ENCODE results near the gene ANK2.
"Not testable (repeated sequence)": the region's sequence is repeated elsewhere in the genome, so short reads cannot be mapped to it uniquely, and the experiment has no call there.

ANK2 gene

DNA sequence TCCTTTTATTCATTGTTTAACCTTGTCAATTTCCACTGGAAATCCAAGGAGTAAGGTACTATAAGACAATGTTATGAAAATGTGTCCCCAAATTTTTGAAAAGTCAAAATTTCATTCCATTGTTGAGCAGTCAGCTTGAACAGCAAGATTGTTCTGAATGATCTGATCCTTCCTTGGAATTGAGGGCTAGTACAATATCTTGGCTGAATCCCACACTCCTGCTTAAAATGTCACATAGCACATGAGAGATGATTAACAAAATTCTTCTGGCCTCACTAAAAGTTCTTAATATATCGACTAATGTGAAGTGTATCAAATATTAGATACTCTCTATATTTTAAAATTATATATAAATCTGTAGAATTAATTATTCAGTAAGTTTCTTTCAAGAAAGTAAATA, 104.8 kb downstream of the ANK2 start:
- DNase-seq = no peak

DNA sequence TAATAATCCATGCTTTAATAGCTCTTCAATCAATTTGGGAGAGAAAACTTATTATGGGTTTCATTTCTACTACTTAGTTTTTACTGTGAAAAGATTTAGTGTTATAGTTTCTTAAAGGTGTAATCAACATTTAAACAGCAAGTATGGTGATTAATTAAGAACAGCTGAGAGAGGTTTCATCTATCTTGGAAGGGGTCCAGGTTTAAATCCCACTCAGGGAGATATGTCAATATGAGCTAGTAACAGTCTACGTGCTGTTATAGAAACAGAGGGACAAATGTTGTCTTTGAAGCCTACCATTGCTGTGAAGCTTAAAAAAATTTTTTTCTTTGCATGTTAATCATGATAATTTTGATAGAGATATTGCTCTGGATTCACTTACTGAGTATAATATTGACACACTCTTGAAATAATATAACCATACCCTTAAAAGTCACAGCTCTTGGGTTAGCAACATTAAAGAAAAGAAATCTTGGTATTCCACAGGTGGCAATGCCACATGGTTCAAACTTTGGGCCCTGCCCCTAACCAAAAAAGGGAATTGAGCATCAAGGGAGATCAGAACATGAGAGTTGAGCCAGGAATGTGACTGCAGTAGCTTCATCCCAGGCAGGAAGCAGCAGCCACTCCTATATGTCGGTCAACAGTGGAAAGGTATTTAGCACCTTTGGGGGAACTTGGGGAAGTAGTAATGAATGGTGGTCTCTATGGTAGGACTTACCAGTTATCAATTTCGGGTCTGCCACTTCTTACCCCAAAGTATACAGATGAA, 107.8 kb downstream of the ANK2 start:
- DNase-seq = no peak

GRCh38 chr4:113159942-113160545, 110.6 kb downstream of the ANK2 start:
- no peak for DNase-seq

DNA sequence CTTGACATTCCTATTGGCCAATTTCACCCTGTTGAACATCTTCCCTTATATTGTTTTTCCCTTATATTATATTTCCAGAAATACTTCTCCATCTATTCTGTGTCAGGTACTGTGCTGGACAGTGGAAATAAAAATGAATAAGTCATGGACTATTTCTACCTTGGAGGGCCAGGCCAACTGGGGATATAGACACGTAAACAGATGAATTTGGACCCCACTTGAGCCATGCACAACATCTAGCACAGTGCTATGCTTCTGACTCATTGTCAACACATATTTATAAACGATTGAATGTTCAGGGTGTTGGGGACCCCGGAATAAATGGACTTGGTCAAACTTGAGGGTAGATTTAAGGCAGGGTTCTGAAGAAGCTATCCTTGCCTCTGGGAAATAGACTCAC, 111.1 kb downstream of the ANK2 start:
- no peak for DNase-seq

DNA sequence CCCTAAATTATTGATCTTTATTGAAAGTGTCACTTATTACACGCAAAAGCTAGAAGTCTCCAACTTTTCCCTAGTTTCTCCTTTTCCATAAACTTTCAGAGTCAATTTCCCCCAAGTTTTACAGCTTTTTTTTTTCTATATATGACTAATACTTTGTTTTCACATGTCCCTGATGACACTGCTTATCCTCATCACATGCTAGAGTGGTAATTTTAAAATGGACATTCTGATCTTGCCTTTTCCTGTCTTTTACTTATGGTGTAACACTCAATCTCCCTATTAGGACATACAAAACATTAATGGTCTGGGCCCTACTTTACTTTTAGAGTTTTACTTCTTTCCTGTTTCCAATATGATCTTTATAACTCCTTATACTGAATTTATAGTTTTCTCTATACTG, 112.6 kb downstream of the ANK2 start:
- no peak for DNase-seq

DNA sequence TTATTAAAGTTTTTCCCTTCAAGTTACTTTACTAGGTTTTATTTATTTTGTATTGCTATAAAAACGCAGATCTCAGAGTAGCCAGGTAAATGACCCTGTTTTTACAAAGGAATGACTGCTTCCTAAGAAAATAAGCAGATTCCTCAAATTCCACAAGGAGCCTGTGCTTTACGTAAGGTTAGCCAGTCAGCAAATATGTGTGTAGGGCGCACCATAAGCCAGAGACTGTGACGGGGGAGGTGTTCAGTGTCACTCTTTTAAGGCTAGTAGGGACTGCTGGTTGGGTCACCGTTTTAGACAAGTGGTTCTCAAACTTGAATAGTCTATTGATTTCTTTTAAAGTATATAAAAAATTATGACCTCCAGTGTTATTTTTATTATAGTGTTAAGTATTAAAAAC, 119.9 kb downstream of the ANK2 start:
- no peak for DNase-seq

GRCh38 chr4:113170115-113170804, 120.8 kb downstream of the ANK2 start:
- DNase-seq = no peak

DNA sequence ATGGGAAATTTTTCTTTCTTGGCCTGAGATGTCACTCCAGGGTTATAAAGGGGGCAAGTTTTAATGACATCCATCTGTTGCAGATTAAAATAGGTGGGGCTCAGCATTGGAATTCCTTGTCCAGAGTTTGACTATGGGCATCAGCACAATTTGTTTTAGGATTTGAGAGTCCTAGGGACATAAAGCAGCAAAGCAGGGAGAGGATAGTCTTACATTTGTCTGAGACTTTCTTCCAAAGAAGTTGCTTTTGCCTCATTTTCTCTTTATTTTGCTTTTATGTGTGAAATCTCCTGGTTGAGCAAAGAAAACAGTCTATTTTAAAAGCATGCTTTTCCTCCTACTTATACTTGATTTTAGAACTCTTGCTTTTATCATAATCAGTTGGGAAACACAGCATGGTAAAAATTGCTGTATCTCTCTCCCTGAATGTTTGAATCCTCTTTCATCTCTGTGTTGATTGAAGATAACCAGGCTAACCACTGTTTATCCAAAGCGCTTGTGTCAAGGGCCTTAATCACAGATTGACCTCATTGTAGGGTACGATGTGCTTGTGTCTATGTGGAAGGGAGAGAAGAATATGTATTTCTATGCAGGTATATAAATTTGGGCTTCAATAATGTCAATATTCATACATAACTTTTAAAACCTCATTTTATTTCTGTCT, 121.5 kb downstream of the ANK2 start:
- no peak for DNase-seq

DNA sequence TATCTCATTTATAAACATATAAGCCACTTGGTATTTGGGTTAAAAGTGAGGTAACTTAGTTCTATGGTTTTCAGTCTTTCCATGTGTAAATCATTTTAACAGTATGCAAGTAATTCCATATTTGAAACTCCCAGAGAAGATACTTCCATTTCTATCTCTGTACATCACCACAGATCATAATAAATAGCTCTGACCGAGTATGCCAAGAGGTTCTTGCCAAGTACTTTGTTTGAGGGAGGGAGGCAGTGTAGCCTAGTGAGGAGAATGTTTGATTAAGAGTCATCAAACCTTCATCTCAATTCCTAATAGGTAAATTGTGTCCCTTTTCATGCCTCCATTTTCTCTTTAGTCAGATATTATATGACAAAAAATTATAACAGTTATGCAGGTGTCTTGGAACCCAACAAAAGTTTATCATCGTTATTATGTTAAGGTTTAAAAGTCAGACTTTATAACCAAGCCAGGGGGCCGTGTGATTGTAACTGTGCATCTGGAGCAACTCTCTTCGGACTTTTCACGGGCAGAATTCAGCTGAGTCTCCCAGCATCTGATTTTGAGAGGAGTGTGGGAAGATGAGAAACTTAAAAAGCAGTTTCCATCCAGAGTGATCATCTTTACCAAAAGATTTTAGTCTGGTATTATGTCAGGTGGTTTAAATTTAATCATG, 123.8 kb downstream of the ANK2 start:
- DNase-seq = no peak

DNA sequence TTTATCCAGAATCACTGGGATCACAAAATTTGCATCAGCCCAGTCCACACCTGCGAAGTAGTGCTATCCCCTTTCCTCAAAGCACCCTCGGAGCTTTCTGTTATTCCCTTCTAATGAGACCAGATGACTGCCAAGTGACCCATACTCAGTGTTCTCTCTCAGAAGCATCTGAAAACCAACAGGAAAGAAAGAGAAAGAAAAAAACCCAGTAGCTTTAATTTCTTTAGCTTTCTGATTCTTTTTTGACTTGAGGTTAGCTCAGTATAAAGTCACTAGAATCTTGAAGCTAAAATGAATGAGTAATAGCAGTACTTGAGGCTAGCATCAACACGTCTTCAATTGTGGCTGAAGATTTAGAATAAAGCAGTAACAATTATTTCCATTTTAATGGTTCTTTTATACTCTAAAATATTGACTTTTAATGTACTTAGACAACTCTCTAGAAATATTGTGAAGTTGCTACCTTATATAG, 124.4 kb downstream of the ANK2 start:
- no peak for DNase-seq

DNA sequence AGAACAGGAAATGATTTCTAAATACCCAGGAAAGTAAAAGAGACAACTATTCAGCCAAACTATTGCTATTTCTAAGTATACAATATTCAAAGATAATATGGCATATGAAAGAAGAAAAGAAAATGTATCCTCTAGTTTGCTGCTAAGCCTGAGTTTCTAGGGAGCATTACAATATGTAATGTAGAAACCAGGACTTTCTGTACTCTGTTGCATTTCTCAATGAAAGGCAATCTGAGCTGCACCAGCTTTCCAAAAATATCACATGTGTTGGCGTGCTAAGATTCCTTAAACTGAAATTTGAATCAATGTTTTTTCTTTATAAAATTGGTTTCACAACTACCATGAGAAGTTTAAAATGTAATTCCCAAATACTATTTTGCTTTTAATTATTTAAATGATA, 129.6 kb downstream of the ANK2 start:
- DNase-seq = no peak

GRCh38 chr4:113179996-113180395, 130.5 kb downstream of the ANK2 start:
- DNase-seq = no peak

DNA sequence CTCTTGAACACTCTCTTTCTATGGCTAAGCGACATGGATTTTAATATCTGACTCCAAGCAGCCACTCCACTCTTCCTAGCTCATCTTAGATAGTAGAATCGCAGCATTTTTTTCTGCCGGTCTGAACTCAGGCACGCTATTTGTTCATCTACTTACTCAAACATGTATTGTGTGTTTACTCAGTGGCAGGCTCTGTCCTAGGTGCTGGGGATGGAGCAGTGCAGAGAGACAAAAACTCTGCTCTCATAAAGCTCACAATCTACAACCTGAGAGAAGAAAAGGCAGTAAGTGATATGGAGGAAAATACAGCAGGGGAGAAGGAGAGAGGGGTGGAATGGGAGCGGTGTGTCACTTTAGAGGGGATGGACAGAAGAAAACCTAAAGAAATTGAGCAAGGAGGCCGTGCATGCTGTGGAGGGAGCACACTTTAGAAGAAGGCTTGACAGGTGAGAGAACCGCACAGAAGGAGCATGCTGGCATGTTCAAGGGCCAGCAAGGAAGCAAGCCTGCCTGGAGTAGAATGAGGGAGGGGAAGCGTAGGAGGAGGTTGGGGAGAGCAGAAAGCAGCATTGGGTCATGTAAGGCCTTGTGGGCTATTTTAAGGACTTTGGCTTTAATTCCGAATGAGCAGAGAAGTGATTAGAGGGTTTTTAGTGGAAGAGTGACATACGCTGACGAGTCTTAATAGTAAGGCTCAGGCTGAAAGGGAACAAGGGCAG, 132.0 kb downstream of the ANK2 start:
- no peak for DNase-seq

DNA sequence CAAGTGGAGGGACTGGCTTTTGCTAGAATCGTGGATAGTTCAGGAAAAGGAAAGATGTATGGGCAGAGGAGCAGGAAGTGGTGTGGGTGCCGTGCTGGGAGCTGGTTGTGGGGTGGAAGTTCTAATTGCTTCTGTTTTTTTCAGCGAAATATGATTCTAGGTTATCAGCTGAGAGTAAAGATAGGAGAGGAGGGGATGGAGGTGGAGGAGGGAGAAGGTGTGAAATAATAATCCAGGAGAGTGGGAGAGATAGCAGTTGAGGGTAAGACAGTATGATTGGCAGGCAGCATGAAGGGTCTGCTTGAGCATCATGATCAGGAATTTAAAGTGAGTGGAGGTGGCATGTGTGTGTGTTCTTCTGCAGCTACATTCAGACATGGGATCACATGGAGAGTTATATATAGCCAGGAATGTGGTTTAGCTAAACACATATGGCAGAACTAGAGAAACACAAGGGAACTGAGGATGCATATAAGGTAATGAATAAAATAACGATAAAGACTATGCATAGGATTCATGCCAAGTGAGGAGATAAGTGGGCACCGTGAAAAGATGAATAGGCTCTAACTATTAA, 133.7 kb downstream of the ANK2 start:
- DNase-seq = no peak

DNA sequence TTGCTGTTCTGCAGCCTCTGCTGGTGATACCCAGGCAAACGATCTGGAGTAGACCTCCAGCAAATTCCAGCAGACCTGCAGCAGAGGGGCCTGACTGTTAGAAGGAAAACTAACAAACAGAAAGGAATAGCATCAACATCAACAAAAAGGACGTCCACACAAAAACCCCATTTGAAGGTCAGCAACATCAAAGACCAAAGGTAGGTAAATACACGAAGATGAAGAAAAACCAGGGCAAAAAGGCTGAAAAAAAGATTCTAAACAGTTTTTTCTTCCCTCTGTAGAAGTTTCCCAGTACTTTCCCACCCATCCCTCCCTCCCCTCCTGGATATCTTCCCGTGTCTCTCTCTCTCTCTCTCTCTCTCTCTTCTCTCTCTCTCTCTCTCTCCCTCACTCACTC, 136.8 kb downstream of the ANK2 start:
- not testable (repeated sequence) for DNase-seq

- DNase-seq = no peak
Measured at GRCh38 chr4:113186913-113187312, 137.5 kb downstream of the ANK2 start.

DNA sequence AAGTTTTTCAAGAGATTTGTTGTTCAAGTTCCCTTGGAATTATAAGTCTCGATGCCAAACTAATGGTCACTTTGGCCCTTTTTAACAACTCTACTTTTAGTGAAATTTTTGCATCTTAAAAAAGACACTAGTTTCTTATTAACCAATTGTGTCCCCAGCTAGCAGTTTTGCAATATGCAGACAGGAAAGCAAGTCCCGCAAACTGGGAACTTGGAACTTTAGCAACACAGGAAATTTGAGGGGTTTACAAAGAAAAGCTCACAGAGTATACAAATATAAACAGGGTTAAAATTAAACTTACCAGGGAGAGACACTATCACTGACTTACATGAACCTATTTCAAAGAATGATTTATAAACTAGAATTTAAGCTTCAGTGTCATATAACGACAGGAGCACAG, 137.9 kb downstream of the ANK2 start:
- DNase-seq = no peak

GRCh38 chr4:113189546-113189945, 140.1 kb downstream of the ANK2 start:
- DNase-seq = no peak

- DNase-seq = no peak
Measured at GRCh38 chr4:113209153-113209552, 159.7 kb downstream of the ANK2 start.

DNA sequence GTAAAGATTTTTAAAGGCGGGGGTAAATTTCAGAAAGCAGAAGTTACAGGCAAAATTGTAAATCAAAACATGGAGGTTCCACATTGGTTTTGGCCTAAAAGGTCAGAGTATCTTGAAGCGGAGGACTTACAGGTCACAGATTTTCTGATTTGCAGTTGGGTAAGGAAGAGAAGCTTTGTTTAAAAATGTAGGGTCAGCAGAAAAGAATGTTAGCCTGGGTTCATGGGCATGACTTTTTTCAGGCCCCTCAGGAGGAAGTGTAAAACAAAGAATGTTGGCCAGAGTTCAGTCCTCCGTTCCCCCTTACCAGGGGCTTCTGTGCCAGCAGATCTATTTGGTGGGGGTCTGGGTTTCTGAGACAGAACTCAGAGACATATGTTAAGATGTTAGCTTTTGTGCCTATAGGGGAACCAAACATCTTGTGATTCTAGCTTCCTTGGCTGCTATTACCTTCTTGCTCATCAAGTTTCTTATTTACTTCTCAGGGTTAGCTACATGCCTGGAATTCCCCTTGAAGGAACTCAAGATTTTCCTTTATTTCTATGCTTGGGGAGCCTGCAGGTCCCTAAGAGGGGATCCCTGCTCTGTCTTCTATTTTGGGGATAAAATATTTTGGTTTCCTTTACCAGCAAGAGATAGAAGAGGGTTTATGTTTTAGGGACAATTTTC, 160.3 kb downstream of the ANK2 start:
- DNase-seq = no peak

- DNase-seq = no peak
Measured at GRCh38 chr4:113212613-113213012, 163.2 kb downstream of the ANK2 start.
